Measurements from ENCODE around the gene RASGEF1B. TPM values are rescaled to one million over a fixed set of nuclear protein-coding genes. Genes with fewer than 3 reads are reported as not detected.

The RASGEF1B gene
- total and polyA plus RNA-seq, 2 of the 13 experiments (the other 11 are each of a cell fraction or from before 2014, with no cell fraction given) = 0.04 TPM

- ATAC-seq (no peak), DNase-seq (ENCODE audit: low spot score) (no peak), FAIRE-seq (no peak)
- Histone ChIP-seq H3K4me1 (ENCODE audit: insufficient read depth, low read length) (no peaks in the 10 kb centered on the region), H2AFZ (ENCODE audit: low read length) (no peak overlapping the region), H3K79me2 (ENCODE audit: insufficient read depth, low read length) (no peaks in the 10 kb centered on the region), H3K27ac (ENCODE audit: extremely low read length, insufficient read depth, low read length) (no peak overlapping the region), H4K20me1 (ENCODE audit: insufficient read depth, low read length) (no peaks in the 10 kb centered on the region), H3K9ac (ENCODE audit: insufficient read depth, low read depth, low read length) (no peak overlapping the region), H3K27me3 (ENCODE audit: control insufficient read depth in 1 of 2, insufficient read depth in 2 of 2, low read length in 2 of 2) (no peaks in the 10 kb centered on the region), H3K4me3 (replicated peaks in 1 of 3; ENCODE audit: insufficient read depth in 1 of 3, low read depth in 2 of 3, low read length in 3 of 3) (no peak overlapping the region), H3K4me2 (ENCODE audit: low read depth, low read length) (no peak overlapping the region), H3K9me3 (ENCODE audit: low read length) (no peaks in the 10 kb centered on the region), H3K36me3 (replicated peaks in 1 of 2; ENCODE audit: control insufficient read depth in 1 of 2, insufficient read depth in 2 of 2, low read length in 2 of 2) (no peaks in the 10 kb centered on the region)
- no TSS peak for BruUV-seq (replicated peaks)
- ChIA-PET POLR2A (no interaction called here), CTCF (ENCODE audit: low intra/inter-chr PET ratio, low total read pairs) (no interaction called here)
- in situ Hi-C loops (cut with HindIII; ENCODE audit: extremely low pct_ligation_motif_present, low pct_unique_long_range_greater_than_20kb) (no loop called here), intact Hi-C loops (cut with micrococcal nuclease; ENCODE audit: unreplicated experiment) (no loop called here)
- 4% methylated on average over 1 of the region's 1 CpG for WGBS (ENCODE audit: low lambda C conversion rate)
- no peak for TF ChIP-seq DMAP1 (CRISPR knock-in tag; IDR thresholded peaks at IDR 0.05)
These were observed 94.5 kb downstream of the RASGEF1B start for GRCh38 chr4:81377191-81377590.

GRCh38 chr4:81376720-81377119, 95.0 kb downstream of the RASGEF1B start:
- no peak for FAIRE-seq
- 0% methylated on average over 2 of the region's 2 CpGs for WGBS (ENCODE audit: low lambda C conversion rate)
- no TSS peak for BruUV-seq (replicated peaks)
- no peak for ATAC-seq
- no peak overlapping the region for H3K4me2 ChIP-seq (ENCODE audit: low read depth, low read length)
- in situ Hi-C loops (cut with HindIII; ENCODE audit: extremely low pct_ligation_motif_present, low pct_unique_long_range_greater_than_20kb) (no loop called here), intact Hi-C loops (cut with micrococcal nuclease; ENCODE audit: unreplicated experiment) (no loop called here)
- no peaks in the 10 kb centered on the region for H3K36me3 ChIP-seq (replicated peaks in 1 of 2; ENCODE audit: control insufficient read depth in 1 of 2, insufficient read depth in 2 of 2, low read length in 2 of 2)
- no peak overlapping the region for H3K9ac ChIP-seq (ENCODE audit: insufficient read depth, low read depth, low read length)
- no peaks in the 10 kb centered on the region for H3K79me2 ChIP-seq (ENCODE audit: insufficient read depth, low read length)
- no peak overlapping the region for H3K27ac ChIP-seq (ENCODE audit: extremely low read length, insufficient read depth, low read length)
- no peak overlapping the region for H3K4me3 ChIP-seq (replicated peaks in 1 of 3; ENCODE audit: insufficient read depth in 1 of 3, low read depth in 2 of 3, low read length in 3 of 3)
- no peak for DNase-seq (ENCODE audit: low spot score)
- no peak overlapping the region for H2AFZ ChIP-seq (ENCODE audit: low read length)
- H3K9me3 ChIP-seq (ENCODE audit: low read length) = no peaks in the 10 kb centered on the region
- no peaks in the 10 kb centered on the region for H3K4me1 ChIP-seq (ENCODE audit: insufficient read depth, low read length)
- ChIA-PET POLR2A (no interaction called here), CTCF (ENCODE audit: low intra/inter-chr PET ratio, low total read pairs) (no interaction called here)
- H4K20me1 ChIP-seq (ENCODE audit: insufficient read depth, low read length) = no peaks in the 10 kb centered on the region
- no peaks in the 10 kb centered on the region for H3K27me3 ChIP-seq (ENCODE audit: control insufficient read depth in 1 of 2, insufficient read depth in 2 of 2, low read length in 2 of 2)
- TF ChIP-seq ZNF281 (CRISPR knock-in tag; IDR thresholded peaks at IDR 0.05; ENCODE audit: borderline replicate concordance) (no peak), ATF1 (CRISPR knock-in tag; IDR thresholded peaks at IDR 0.05) (no peak), ELF1 (CRISPR knock-in tag; IDR thresholded peaks at IDR 0.05) (no peak), DNMT1 (CRISPR knock-in tag; IDR thresholded peaks at IDR 0.05) (no peak), AGO2 (optimal IDR thresholded peaks at IDR 0.05; ENCODE audit: low read depth, low read length) (no peak), ZNF75D (CRISPR knock-in tag; IDR thresholded peaks at IDR 0.05; ENCODE audit: borderline replicate concordance) (no peak), ZNF441 (CRISPR knock-in tag; IDR thresholded peaks at IDR 0.05; ENCODE audit: borderline replicate concordance) (no peak), CEBPG (CRISPR knock-in tag; IDR thresholded peaks at IDR 0.05) (no peak), ZNF17 (CRISPR knock-in tag; IDR thresholded peaks at IDR 0.05) (no peak), KDM3A (CRISPR knock-in tag; IDR thresholded peaks at IDR 0.05; ENCODE audit: low read depth) (no peak)
- TF ChIP-seq, protein P1, sequence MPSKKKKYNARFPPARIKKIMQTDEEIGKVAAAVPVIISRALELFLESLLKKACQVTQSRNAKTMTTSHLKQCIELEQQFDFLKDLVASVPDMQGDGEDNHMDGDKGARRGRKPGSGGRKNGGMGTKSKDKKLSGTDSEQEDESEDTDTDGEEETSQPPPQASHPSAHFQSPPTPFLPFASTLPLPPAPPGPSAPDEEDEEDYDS (CRISPR knock-in tag; IDR thresholded peaks at IDR 0.05) = no peak

Measured in HepG2 (cell line).